CD4-positive, alpha-beta T cell treated with Interleukin-2 at 100 ng/mL for 4 hours (primary cell): ENCODE data around the gene NUB1.

Experiments used
- DNase-seq: peaks from one replicate; pipeline ENCODE4 v3.0.0-alpha.2; 2020; ENCODE audit warnings: low spot score

The NUB1 gene

DNA sequence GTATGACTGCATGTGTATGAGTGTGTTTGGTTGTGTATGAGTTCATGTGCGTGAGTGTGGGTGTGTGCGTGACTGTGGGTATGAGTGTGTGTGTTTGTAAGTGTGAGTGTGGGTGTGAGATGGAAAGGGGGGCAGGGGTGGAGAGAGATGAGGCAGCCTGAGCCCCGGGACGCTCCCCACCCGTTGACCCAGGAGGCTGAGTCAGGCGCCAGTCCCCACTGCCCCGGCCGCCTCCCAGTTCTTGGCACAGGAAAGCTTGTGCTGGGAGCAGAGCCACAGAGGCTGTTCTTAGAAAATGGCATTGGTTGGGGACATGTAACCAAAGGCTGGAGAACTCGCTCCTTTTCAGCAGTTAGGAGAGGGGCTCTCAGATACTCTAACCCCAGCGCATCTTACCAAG, 27.8 kb upstream of the NUB1 start:
- no peak for DNase-seq

DNA sequence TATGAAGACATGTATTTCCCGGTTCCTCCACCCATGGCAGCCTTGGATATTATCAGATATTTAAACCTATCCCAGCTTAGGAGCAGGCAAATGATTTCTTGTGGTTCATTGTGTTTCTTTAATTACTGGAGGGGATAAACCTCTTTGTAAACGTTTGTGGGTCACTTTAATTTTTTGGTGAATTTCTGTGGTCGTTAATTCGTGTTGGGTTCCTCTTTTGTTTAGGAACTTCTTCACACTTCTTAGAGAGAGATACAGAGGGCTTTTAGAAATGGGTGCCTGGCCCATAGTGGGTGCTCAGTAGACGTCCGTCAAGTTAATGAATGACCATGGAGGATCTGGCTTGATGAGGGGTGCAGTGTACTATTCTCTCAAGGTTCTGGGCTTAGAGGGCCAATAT, 27.2 kb upstream of the NUB1 start:
- no peak for DNase-seq

DNA sequence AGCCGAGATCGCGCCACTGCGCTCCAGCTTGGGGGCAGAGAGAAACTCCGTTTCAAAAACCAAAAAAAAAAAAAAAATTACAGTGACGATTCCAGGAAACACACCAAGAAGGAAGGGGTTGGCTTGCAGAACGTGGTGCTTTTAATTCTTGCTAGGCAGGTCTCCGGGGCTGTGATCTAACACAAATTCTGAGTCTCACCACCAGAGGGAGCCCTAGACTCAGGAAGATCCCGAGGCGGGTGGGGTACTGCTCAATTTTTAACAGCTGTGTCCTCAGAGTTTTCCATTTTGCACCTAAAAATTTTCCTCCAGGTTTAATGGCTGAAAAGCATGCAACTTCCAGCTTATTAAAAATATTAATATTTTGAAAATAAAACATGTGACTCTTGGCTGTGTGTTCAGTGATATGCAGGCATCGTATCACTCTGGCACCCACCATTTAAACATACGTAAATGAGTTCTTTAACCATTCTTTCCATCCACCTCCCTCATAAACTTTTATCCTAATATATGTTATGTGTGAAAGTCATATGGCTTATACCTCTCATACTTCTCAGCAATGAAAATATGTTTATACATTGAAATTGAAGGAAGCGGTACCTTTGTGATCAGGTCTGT, 26.5 kb upstream of the NUB1 start:
- DNase-seq, result peak; percentile 89

DNA sequence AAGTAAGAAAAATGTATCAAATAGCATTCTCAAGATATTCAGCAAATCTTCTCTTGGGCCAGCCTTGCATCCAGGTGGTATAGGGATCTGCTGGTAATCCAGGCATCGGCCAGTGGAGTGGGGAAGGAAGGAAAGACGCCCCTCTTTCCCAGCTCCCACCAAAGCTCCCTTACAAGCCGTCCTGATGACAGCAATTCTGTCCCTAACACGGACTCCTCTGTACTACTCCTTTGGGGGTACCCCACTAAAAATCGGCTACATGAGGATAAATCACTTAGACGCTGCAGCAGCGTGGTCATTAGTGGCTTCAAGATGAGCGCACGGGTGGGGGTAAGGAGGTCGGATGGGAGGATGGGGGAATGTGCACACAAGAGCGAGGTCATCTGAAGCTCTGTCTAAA, 24.7 kb upstream of the NUB1 start:
- DNase-seq, result no peak

DNA sequence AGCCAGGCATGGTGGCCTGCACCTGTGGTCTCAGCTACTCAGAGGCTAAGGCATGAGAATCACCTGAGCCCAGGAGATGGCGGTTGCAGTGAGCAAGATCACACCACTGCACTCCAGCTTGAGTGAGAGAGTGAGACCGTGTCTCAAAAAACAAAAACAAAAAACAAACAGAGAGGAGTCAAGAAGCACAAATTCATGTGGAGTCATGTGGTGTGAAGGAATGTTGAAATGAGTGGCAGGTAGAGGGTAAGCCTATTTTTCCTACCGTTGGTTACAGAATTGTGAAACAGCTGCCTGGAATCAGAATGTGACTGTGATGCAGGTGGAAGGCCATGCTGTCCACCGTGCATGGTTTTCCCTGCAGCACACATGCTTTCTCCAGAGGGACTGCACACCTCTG, 23.7 kb upstream of the NUB1 start:
- DNase-seq, result no peak

DNA sequence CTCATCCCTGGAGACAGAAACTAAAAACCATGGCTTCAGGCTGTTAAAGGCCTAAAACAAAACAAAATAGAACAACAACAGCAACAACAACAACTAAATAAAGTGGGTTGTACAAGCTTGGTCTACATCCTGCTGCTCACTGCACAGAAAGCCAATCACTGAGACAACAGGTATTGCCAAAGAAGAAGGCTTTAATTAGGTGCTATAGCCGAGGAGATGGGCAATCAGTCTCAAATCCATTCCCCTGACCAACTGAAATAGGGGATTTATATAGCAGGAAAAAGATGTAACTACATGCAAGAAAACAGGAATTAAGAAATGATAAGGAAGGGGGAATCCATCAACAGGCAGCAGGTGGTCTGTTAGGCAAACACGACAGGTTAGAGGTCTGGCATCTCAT, 22.4 kb upstream of the NUB1 start:
- no peak for DNase-seq

DNA sequence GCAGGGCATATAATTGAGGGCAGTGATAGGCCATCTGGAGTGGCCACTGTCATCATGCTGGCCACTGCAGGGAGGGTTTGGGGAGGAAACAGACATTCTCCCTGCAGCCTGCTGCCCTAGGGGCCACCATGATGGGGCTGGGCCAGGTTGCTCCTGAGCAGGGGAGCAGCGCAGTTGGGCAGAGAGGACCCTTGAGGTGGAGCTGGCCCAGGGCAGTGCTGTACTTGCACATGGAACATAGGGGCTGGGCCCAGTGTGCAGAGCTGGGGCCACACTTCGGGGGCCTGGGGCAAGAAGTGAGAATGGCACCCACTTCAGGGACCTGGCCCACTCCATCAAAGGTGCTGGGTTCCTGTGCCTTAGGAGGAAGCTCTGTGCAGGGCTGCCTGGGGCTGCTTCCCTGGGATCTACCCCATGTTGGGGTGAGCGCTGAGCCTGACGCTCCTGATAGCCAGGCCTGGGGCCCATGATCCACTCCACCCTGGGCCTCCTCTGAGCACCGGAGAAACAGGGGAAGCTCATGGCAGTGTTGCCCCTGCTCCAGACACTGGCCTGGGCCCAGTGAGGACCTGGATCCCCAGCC, 21.3 kb upstream of the NUB1 start:
- no peak for DNase-seq

DNA sequence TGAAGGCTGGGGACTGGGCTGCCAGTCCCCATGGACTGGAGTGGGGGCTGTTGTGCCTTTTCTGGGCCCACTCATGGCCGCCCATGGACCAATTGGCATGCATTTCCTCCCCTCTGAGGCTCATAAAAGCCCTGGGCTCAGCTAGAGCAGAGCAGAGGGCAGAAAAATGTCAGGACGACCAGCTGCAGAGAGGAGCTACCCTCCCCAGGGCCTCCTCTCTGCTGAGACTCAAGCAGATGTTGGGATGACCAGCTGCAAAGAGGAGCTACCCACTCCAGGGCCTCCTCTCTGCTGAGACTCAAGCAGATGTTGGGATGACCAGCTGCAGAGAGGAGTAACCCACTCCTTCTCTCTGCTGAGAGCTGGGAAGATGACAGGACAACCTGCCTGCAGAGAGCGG, 20.3 kb upstream of the NUB1 start:
- DNase-seq, result no peak

DNA sequence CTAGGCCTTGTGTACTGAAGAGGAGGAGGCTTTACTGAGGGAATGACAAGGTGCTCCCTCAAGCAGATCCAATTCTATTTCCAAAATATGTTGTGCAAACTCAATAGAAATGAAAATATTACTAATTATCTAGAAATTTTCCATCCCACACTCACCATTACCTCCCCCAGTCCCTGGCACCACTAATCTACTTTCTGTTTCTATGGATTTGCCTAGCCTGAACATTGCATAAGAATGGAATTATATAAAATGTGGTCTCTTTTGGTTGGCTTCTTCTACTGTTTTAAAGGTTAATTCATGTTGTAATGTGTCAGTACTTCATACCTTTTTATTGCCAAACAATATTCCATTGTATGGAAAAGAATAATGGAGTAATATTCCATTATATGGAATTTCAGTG, 18.7 kb upstream of the NUB1 start:
- DNase-seq, result no peak

DNA sequence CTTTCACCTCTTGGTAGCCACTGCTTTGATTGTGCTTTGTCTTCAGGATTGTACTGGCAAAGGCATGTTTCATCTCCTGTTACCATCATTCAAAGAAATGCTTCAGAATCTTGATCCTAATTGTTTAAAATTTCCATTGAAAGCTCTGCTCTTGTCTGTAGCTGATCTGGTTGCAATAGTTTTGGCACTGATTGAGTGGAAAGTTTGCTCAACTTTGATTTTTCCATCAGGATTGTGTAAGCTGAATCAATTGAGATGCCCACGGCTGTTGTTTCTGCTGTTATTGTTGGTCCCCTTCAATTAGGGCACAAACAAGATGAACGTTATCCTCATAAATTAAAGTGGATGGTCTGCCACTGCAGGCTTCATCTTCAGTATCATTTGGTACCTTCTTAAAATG, 14.6 kb upstream of the NUB1 start:
- no peak for DNase-seq

DNA sequence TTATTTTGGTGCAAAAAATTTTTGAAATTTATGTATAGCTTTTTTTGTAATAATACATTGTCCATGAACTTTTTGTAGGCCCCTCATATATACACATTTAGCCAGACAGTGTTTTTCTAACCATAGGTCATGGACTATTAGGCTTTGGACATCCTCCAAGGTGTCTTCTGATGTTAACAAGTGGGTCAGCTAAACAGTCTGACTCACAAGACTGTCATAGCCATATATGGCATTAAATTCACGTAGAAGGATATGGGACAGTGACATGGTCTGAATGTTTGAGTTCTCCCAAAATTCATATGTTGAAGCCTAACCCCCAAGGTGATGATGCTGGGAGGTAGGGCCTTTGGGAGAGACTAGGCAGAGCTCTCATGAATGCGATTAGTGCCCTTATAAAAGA, 14.0 kb upstream of the NUB1 start:
- DNase-seq, result no peak

DNA sequence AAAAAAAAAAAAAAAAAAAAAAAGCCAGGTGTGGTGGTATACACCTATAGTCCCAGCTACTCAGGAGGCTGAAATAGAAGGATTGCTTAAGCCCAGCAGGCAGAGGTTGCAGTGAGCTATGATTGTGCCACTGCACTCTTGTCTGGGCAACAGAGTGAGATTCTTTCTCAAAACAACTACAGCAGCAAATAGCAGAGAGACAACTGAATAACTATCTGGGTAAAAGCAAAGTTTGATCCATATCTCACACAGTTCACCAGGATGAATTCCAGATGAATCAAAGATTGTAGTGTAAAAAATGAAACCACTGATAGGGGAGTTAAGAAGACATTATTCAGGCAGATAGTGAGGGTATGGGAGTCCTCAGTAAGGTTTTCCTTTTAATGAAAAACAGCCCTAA, 11.4 kb upstream of the NUB1 start:
- DNase-seq, result no peak

DNA sequence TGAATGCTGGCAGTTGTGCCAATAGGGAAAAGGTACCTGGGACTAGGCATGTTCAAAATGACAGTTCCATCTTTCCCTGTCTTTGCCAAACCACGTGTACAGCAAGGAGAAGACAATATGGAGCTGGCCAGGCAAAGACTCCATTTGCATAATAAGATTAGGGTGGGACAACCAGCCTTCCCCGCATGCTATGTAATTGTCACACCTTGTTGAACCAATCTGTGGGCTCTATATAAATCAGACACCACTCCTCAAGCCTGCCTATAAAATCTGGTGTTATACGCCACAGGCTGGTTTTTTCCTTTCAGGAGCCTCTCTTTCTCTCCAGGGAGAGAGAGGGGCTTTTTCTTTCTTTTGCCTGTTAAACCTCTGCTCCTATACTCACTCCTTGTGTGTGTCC, 11.0 kb upstream of the NUB1 start:
- DNase-seq, result no peak

DNA sequence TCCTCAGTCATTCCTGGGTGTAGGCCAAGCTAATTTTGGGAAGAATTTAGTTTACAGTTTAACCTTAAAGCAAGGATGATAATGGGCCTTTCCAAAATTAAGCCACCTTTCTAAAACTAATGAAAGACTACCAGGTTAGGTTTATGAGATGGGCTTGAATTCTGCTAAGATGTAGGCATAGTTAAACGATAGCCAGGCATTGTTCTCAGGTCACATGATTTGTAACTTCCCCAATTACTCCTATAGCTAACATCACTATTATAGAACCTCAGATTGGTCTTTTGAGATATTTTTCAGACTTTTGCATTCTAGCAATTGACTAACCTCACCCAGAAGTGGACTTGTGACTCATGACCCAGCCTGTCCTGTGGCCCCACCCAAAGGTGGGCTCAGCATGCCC, 7.0 kb upstream of the NUB1 start:
- no peak for DNase-seq

DNA sequence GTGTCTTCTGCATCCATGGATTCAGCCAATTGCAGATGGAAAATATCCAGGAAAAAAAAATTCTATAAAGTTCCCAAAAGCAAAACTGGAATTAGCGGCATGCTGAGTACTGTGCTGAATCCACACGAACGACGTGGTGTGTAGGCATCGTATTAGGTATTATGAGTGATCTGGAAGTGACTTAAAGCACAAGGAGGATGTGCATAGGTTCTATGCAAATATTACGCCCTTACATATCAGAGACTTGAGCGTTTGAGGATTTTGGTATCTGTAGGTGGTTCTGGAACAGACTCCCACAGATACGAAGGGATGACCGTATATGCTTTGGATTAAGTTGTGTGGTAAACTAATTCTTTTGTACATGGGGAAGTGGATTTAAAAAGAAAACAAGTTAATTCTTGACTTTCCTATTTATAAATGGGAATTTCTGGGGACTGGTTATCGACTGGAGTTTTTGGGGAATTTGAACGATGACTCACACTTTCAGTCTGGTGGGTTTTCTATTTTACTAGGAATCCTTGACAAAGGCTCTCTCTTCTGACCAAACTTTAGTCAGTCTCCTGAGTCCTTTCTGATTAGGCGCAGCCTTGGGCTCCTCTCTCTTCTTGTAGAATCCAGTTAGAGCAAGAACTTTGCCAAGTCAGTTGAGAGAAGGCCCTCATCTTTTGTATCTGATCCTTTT, 5.4 kb upstream of the NUB1 start:
- no peak for DNase-seq

DNA sequence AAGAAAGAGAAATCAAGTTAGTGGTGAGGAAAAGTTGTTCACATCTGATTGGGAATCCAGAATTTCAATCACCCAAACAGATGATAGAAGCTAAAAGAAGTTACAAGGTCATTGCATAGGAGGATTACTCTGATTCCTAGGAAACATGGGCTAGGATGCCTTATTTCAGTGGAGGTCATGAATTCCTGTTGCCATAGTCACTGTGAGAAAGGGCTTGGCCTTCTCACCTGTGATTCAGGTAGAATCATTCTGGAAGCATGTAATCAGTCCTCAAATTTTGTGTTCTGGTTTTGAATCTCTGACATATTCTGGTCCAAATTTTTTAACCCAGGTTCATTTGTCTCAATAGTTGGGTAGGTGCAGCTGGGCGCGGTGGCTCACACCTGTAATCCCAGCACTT, 4.3 kb upstream of the NUB1 start:
- no peak for DNase-seq

DNA sequence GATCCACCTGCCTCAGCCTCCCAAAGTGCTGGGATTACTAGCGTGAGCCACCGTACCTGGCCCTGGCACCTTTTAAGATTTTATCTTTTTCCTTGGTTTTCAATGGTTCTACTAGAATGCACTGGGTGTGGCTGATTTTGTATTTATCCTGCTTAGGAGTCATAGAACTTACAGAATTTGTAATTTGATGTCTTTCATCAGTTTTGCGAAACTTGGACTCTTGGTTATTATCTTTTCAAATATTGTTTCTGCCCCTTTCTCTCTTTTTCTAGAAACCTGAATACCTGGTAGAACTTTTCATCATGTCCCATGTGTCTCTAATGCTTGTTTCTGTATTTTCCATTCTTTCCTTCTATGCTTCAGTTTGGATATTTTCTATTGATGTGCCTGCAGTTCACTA, 2.8 kb upstream of the NUB1 start:
- no peak for DNase-seq

DNA sequence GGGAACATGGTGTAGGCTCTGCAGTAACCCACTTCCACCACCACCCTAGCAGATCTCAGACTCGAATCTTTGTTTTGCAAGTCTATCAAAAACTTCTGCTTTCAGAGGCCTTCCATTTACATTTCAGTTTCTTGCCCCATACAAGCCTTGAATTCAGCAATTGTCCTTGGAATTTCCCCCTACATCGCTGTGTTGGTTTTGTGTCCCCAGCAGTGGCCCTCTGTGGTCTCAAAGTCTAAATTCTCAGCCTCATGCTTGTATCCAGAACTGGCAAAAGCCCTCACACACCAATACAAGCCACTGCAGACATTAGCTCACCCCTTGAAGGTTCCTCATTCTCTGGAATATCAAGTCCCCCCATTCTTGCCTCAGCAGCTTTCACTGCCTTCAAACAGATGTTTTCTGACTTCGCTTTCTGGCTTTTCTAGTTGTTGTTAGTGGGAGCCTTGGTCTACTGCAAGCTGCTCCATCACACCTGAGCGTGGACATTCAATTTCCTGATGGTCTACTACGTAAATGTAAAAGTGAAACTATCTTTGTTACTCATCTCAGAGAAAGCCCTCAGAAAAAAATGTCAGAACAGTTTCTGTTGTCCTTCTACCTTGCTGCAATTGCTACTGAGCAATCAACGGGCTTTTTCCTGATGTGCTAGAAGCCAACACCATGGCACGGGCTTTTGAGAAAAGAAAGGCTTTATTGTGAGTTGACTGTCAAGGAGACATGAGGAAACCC, 1.8 kb upstream of the NUB1 start:
- DNase-seq, result peak; percentile 33

DNA sequence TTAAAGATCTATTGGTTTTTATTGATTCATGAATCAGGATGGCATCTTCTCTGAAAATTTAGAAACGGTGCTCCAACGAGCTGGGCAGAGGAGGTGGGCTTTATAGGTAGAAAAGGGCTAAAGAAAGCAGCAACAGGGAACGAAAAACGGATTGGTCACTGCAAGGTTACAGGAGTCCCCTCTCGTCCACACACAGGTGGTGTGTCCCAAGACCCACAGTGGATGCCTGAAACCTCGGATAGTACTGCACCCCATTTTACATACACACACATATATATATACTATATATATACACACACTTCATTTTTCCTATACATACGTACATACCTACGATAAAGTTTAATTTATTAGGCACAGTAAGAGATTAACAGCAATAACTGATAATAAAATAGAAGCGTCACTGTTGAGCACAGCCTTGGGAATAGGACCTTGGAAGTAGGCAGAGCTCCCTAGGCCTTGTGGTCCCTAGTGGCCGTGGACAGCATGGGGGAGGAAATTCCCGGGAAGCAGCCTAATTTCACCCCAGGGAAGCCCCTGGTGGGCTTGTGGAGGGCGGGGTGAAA, 737 bp upstream of the NUB1 start:
- DNase-seq, result no peak

DNA sequence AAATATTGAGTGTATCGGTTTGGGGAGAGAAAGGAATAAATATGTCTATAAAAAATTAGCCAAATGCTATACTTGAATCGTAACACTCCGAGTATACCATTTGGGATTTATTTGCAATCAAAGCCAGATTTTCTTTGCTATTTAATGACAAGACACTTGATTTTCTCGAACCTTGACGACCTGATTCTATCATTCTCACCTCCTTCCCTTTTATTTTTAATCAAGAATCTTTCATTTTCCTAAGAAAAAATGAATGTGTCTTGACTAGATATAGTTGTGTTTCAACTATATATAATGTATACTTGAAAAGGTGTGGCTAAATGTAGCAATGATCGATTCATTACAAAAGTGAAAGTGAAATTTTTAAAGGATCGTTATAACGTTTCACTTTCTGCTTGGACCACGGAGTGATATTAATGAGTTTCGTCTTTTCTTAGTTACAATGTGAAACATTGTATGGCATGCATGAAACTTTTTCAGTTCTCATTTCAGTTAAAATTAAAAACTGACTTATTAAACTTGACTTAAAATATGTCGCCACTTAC, 562 bp downstream of the NUB1 start:
- peak; percentile 46 for DNase-seq

DNA sequence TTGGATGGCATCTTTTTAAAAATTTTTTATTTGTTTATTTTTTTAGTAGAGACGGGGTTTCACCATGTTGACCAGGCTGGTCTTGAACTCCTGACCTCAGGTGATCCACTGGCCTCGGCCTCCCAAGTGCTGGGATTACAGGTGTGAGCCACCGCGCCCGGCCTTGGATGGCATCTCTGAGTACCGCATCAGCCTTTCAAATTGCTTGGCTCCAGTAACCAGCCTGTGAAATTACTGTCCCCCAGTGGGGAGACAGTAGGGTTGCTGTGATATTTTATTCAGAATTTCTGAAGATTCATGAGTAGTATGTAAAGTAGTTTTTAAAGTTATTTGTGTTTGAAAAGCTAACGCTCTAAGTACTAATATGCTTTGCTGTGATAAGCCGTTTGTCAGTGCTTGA, 1.2 kb downstream of the NUB1 start:
- no peak for DNase-seq

DNA sequence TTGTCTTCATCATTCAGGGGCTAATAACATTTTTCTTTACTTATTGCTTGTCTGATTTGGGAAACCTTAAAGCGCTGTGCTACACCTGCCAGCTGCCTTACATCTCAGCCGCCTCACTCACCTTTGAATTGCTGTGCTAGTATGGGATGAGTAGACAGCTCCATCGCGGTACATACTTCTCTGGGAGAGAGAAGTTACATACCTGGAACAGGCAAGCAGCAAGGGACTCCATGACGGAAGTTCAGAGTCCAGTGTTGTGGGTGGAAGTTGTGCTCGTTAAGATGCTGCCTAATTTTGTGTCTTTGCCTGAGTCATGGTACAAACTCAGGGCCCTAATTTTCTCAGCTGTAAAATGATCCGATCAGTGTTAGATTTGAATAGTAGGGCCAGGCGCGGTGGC, 1.9 kb downstream of the NUB1 start:
- DNase-seq, result no peak
